HG03196 (cell line): ENCODE data around the gene BRAP.
"Not testable (repeated sequence)": the region's sequence is repeated elsewhere in the genome, so short reads cannot be mapped to it uniquely, and the experiment has no call there.

Experiments
- ATAC-seq: cut with Tn5 transposase; IDR thresholded peaks from one replicate; pipeline ENCODE4 v1.9.1; 2021; ENCODE audit not compliant: unreplicated experiment

BRAP gene

DNA sequence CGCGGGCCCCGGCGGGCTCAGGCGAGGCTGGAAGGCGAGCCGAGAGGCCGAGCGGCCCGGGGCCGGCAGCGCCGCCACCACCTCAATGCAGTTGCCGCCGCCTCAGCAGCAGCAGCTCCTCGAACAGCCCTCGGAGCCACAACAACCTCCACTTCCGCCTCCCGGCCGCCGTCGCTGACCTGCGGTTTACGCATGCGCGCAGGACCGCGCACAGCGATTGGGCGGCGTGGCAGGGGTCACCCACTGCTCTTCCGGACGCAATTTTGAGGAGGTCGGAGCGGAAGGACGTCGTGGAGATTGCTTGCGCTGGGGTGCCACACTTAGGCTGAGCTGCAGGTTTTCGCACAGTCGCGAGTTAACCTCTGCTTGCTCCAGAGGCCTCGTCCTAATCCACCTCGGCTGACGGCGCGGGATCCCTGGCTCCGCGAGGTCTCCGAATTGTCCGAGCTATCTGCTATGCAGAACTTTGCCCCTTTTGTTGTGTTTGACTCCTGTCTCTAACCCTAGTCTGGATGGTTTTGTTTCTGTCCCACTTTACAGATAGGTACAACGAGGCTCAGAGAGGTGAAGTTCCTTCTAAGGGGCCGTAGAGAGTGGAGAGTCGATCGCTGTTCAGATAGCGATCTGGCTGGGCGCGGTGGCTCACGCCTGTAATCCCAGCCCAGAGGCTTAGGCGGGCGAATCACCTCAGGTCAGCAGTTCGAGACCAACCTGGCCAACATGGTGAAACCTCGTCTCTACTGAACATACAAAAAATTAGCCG is at the start of gene BRAP, which contains the start of gene ACAD10:
TSS of gene BRAP (minus strand) at position 146 of the 763 bp plus-strand sequence. CDS start 164 bp downstream, outside the sequence.
TSS of gene ACAD10 (plus strand) at position 243 of the 763 bp plus-strand sequence. CDS start 6,657 bp downstream, outside the sequence.
- peak; percentile 87 for ATAC-seq

GRCh38 chr12:111733340-111733915 is 47.7 kb upstream of the BRAP start:
- ATAC-seq, result no peak

- no peak for ATAC-seq
Observed at GRCh38 chr12:111732786-111733185, 47.0 kb upstream of the BRAP start.

- no peak for ATAC-seq
Observed at GRCh38 chr12:111730420-111730819, 44.7 kb upstream of the BRAP start.

GRCh38 chr12:111728795-111729194 is 43.0 kb upstream of the BRAP start:
- ATAC-seq, result no peak

DNA sequence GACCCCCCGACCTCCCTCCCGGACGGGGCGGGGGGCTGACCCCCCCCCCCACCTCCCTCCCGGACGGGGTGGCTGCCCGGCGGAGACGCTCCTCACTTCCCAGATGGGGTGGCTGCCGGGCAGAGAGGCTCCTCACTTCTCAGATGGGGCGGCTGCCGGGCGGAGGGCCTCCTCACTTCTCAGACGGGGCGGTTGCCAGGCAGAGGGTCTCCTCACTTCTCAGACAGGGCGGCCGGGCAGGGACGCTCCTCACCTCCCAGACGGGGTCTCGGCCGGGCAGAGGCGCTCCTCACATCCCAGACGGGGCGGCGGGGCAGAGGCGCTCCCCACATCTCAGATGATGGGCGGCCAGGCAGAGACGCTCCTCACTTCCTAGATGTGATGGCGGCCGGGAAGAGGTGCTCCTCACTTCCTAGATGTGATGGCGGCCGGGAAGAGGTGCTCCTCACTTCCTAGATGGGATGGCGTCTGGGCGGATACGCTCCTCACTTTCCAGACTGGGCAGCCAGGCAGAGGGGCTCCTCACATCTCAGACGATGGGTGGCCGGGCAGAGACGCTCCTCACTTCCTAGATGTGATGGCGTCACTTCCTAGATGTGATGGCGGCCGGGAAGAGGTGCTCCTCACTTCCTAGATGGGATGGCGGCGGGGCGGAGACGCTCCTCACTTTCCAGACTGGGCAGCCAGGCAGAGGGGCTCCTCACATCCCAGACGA is 38.0 kb upstream of the BRAP start:
- ATAC-seq, result not testable (repeated sequence)

DNA sequence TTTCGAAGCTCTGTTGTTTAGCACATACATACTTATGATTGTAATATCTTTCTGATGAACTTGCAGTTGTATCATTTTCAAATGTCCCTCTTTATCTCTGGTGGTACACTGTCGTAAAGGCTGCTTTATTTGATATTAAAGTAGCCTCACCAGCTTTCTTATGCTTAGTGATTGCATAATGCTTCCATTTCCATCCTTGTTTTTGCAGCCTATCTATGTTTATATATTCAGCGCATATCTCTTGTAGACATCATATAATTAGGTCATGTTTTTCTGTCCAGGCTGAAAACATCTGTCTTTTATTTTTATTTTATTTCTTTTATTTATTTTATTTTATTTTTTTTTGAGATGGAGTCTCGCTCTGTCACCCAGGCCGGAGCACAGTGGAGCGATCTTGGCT is 34.7 kb upstream of the BRAP start:
- ATAC-seq, result no peak

DNA sequence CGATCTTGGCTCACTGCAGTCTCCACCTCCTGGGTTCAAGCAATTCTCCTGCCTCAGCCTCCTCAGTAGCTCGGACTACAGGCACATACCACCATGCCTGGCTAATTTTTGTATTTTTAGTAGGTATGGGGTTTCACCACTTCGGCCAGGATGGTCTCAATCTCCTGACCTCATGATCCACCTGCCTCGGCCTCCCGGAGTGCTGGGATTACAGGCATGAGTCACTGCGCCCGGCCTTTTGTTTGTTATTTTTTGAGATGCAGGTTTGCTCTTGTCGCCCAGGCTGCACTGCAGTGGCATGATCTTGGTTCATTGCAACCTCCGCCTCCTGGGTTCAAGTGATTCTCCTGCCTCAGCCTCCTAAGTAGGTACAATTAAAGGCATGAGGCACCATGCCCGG is 33.6 kb upstream of the BRAP start:
- ATAC-seq, result not testable (repeated sequence)

GRCh38 chr12:111715279-111715678 is 29.5 kb upstream of the BRAP start:
- no peak for ATAC-seq

DNA sequence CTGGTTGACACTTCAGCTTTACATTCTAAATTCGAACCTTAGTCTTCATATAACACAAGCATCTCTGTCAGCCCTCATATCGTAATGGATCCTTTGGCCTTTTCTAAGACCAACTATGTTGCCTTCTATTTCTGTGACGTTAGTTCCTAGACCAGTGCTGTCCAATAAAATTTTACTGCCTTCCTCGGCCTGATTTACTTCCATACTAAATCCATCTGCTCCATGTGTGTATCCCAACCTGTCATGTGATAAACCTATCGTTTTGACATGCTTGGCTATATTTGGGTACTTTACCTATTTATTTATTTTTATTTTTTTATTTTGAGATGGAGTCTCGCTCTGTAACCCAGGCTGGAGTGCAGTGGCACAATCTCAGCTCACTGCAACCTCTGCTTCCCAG is 20.4 kb upstream of the BRAP start:
- no peak for ATAC-seq

GRCh38 chr12:111705672-111706071 is 19.9 kb upstream of the BRAP start:
- no peak for ATAC-seq

GRCh38 chr12:111699962-111700361 is 14.2 kb upstream of the BRAP start:
- no peak for ATAC-seq

DNA sequence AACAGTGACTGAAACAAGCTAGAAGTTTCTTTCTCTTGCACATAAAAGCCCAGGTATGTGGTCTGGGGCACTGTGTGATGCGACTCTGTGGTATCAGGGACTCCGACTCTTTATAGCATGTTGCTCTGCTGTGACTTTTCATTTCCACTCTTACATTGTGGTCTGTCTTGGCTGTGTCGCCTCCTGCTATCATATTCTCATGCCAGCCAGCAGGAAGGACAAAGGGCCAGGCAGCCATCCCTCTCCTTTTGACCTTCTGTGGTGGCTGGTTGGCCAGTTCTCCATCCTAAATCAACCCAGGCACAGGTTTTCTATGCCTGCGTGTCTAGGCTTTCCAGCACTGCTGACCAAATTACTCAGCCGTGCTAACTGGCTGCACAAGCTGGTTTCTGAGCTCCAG is 8.1 kb upstream of the BRAP start:
- no peak for ATAC-seq

GRCh38 chr12:111692575-111693210 is 6.9 kb upstream of the BRAP start:
- no peak for ATAC-seq

DNA sequence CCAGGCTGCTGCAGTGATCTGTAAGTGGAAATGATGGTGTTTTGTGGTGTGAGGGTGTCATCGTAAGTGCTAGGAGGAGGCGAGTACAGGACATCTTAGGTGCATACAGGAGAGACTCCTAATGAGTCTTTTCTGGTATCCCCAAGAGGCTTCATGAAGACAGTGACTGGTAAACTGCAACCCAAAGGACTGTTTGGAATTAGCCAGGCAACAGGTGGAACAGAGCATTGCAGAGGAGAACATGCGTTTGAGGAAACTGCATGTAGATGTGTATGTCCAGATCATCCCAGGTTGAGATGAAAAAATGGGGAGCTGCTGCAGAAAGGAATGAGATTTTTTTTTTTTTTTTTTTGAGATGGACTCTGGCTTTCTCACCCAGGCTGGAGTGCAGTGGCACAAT is 5.5 kb upstream of the BRAP start:
- ATAC-seq, result no peak

- ATAC-seq, result no peak
Observed at GRCh38 chr12:111687952-111688351, 2.2 kb upstream of the BRAP start.

GRCh38 chr12:111687255-111687654 is 1.5 kb upstream of the BRAP start:
- ATAC-seq, result no peak

GRCh38 chr12:111686574-111687105 is 884 bp upstream of the BRAP start:
- no peak for ATAC-seq

DNA sequence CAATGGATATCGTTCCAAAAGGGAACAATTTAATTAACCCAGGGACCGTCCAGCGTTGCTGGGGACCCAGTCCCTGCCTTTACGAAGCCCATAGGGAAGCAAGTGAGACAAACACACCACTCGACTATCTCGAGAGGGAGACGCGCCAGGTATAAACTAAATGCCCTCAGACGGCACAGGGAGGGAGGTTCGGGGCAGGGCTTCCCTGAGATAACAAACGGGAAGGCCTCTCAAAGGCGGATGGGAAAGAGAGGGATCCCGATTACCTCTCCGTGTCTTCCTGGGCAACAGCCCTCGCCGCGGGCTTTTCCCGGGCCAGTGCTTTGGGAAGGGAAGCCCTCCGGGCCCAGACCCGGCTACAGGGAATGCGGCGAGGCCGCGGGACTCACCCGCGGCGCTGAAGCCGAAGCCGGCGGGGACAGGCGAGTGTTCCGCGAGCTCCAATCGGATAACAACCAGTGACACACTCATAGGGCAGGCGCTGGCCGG is 390 bp downstream of the BRAP start:
- no peak for ATAC-seq

DNA sequence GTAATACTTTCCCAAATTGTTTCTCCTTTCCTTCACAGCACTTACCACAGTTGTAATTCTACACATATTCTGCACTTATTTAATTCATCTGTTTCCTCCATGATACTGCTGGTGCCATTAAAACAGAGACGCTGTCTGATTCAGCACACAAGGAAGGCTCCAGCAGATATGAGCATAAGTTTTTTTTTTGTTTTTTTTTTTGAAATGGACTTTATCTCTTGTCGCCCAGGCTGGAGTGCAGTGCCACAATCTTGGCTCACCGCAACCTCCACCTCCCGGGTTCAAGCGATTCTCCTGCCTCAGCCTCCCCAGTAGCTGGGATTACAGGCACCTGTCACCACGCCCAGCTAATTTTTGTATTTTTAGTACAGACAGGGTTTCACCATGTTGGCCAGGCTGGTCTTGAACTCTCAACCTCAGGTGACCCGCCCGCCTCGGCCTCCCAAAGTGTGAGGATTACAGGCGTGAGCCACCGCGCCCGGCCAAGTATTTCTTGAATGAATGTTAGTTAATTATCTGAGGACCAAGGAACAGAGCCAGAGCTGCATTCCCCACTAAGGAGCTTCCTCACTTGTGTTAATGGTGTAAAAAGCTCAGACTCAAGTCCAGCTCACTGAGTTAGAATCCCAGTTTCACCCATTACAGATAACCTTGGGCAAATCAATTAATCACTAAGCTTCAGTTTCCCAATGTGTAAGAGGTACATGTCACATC is 1.1 kb downstream of the BRAP start:
- ATAC-seq, result not testable (repeated sequence)
